BJ (cell line): ENCODE measurements around the gene CTNNAL1. TPM values are rescaled to one million over a fixed set of nuclear protein-coding genes. Genes with fewer than 3 reads are reported as not detected.

Experiments used
- CTCF ChIA-PET: fragments of 350-600 bp; formaldehyde crosslinking; extraction: SDS; loops from one replicate; lab custom pipeline; 2021; ENCODE audit warnings: antibody characterized with exemption, inconsistent platforms; lab: Yijun Ruan, JAX
- POLR2A ChIA-PET: fragments of 300-600 bp; sonication (Branson Sonifier 250); formaldehyde crosslinking; extraction: SDS; loops from one replicate; lab custom pipeline; 2021; ENCODE audit warnings: antibody characterized with exemption; lab: Charles Lee
- DNase-seq: peaks from one replicate; pipeline ENCODE4 v3.0.0-alpha.2; 2011; ENCODE audit warnings: low read depth
- H3K27me3 ChIP-seq: 2 replicates; pipeline ENCODE4 v1.6.0; 2011; ENCODE audit warnings: low read length; ENCODE audit not compliant: control insufficient read depth, insufficient read depth
- H3K36me3 ChIP-seq: 2 replicates; pipeline ENCODE4 v1.5.1; 2011; ENCODE audit warnings: low read length; ENCODE audit not compliant: control insufficient read depth, insufficient read depth
- H3K4me3 ChIP-seq: 2 replicates; pipeline ENCODE4 v1.5.1; 2011; ENCODE audit warnings: low read depth, mild to moderate bottlenecking, control low read depth, low read length
- CTCF ChIP-seq: IDR thresholded peaks from 2 replicates; pipeline ENCODE4 v1.5.1; 2011; ENCODE audit warnings: low read depth, mild to moderate bottlenecking, control low read depth, inconsistent platforms, low read length, moderate library complexity; ENCODE audit not compliant: insufficient read depth
- polyA plus RNA-seq: library from polyadenylated mRNA; depleted of rRNA; stranded (reverse); fragments of >200 nt; gene quantifications from 2 replicates; pipeline ENCODE4 v1.2.3, GENCODE V29; 2011

CTNNAL1 gene
- polyA plus RNA-seq, 1 experiment: 32.6 TPM

GRCh38 chr9:108996643-108997042 is 16.7 kb downstream of the CTNNAL1 start:
- CTCF ChIA-PET: no interaction called here
- peaks cover 3% of the 10 kb centered on the region; the same call in 1 of the 2 replicates for H3K36me3 ChIP-seq
- H3K4me3 ChIP-seq: no peak overlapping the region
- DNase-seq: no peak
- POLR2A ChIA-PET: interaction anchor here (0.6 kb wide), 1 partner anchor 291 kb away, joined by 3 read pairs; no protein-coding TSS in a partner anchor
- H3K27me3 ChIP-seq: no peaks in the 10 kb centered on the region
- TF ChIP-seq CTCF: no peak

DNA sequence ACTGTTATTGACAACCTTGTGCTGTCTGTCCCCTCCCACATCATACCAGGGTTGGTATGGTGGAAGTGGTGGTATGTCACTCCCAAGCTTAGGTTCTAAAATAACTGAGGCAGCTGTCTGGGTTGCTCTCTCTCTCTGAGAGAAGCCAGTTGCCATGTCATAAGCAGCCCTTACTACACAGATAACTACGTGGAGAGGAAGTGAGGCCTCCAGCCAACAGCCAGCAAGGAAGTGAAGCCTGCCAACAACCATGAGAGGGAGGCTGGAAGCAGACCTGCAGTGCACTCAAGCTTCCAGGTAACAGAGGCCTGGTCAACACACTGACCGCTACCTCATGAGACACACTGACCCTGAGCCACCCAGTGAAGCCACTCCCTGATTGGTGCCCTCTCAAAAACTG is 18.6 kb downstream of the CTNNAL1 start:
- DNase-seq: no peak
- Histone ChIP-seq H3K27me3 (no peaks in the 10 kb centered on the region), H3K36me3 (peaks cover 5% of the 10 kb centered on the region; the same call in 1 of the 2 replicates), H3K4me3 (no peak overlapping the region)
- TF ChIP-seq CTCF: no peak
- ChIA-PET POLR2A (no interaction called here), CTCF (interaction anchor here (0.8 kb wide), 1 partner anchor 11 kb away, joined by 3 read pairs; no protein-coding TSS in a partner anchor)

DNA sequence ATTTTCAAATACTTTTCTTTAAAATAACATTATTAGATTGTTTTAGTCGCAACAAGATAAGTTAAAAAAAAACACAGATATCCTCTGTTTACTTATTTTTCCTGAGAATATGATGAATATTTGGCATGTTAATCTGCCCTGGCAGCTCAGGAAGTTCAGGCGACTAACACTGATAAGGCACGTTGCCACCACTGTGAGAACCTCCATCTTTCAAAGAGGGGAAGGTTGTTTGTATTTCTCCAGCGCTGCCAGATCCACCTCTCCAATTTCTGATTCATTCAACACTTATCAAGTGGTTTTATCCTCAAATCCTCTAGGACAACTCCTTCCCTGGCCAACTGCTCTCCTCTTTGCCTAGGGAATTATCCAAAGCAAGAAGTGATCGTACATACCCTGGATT is 21.8 kb downstream of the CTNNAL1 start:
- TF ChIP-seq CTCF: no peak
- ChIA-PET POLR2A (no interaction called here), CTCF (interaction anchor here (0.5 kb wide), 1 partner anchor 223 kb away, joined by 3 read pairs; no protein-coding TSS in a partner anchor)
- no peak overlapping the region for H3K4me3 ChIP-seq
- H3K27me3 ChIP-seq: no peaks in the 10 kb centered on the region
- H3K36me3 ChIP-seq: peaks cover 5% of the 10 kb centered on the region
- DNase-seq: no peak

DNA sequence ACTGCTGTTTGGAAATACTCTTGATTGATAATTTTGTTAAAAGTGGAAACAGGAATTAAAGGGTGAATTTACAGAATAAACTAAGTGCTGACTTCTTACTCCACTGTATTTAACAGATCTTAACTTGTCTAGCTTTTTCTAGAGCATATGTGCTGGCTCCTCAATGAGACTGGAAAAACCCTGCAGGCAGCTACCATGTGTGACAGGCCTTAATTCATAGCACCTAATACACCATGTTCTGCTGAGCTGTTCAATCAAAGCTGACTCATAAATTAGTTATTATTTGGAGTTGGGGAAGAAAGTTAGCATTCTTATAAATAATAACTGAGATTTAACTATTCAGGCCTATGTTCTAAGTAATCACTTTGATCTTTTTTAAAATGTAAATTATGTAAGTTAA is 29.4 kb downstream of the CTNNAL1 start:
- no peak for DNase-seq
- POLR2A ChIA-PET: no interaction called here
- no peaks in the 10 kb centered on the region; the same call in 1 of the 2 replicates for H3K36me3 ChIP-seq
- H3K4me3 ChIP-seq: no peak overlapping the region
- no peak for TF ChIP-seq CTCF
- H3K27me3 ChIP-seq: no peaks in the 10 kb centered on the region
- CTCF ChIA-PET: interaction anchor here (0.9 kb wide), 1 partner anchor 11 kb away, joined by 3 read pairs; no protein-coding TSS in a partner anchor

GRCh38 chr9:108980893-108981292 is 32.4 kb downstream of the CTNNAL1 start:
- peaks cover 2% of the 10 kb centered on the region; the same call in 1 of the 2 replicates for H3K36me3 ChIP-seq
- CTCF ChIA-PET: no interaction called here

More at GRCh38 chr9:108980893-108981292, 32.4 kb downstream of the CTNNAL1 start:
- no peaks in the 10 kb centered on the region for H3K27me3 ChIP-seq
- H3K4me3 ChIP-seq: no peak overlapping the region
- TF ChIP-seq CTCF: no peak
- POLR2A ChIA-PET: no interaction called here
- DNase-seq: no peak
